ENCODE results near the gene CYTH4. TPM values are rescaled to one million over a fixed set of nuclear protein-coding genes. Genes with fewer than 3 reads are reported as not detected.

CYTH4 gene
- total RNA-seq, 1 donor from 2014 or later: not detected

DNA sequence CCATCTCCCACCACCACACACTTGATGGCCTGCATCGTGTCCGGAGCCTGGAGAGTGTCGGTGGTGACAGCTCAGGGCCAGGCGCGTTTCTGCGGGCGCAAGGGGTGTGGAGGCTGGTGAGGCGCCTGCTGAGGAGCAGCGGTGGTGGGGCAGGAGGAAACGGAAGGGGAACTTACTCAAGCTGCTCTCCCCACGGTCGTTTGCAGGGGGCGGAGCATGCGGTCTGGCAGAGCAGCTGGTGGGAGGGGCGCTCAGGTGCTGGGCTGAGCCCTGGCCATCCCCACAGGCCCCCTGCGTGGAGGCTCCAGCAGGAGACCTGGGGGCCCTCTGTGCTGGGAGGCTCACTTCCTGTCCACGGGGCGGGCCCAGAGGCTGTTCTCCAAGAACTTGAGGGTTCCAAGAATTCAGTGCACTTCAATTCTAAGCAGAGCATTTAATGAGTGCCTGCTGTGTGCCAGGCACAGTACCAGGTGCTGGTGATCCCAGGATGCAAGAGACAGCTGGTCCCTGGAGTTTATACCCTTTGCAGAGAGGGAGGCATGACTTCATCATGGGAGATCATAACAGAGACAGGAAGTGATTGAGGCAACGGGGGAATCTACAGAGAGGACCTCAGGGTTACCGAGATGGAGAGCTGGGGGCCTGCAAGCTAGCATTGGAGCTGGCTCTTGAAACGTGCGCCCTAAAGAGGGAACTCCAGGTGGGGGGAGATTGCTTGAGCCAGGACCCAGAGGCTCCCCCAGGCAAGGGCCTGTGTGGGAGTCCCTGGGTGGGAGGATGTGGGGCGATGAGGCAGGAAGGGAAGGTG, 38.0 kb upstream of the CYTH4 start, which contains the start of gene RAC2:
Gene RAC2, minus strand, starts transcription at position 156 of the 808 bp plus-strand sequence. Its CDS starts 121 bp downstream, at position 35.
- H3K9ac ChIP-seq: no peak within 1 kb of the TSS
- no peaks in the 10 kb centered on the region for H3K36me3 Mint-ChIP-seq
- TF ChIP-seq, protein P1, sequence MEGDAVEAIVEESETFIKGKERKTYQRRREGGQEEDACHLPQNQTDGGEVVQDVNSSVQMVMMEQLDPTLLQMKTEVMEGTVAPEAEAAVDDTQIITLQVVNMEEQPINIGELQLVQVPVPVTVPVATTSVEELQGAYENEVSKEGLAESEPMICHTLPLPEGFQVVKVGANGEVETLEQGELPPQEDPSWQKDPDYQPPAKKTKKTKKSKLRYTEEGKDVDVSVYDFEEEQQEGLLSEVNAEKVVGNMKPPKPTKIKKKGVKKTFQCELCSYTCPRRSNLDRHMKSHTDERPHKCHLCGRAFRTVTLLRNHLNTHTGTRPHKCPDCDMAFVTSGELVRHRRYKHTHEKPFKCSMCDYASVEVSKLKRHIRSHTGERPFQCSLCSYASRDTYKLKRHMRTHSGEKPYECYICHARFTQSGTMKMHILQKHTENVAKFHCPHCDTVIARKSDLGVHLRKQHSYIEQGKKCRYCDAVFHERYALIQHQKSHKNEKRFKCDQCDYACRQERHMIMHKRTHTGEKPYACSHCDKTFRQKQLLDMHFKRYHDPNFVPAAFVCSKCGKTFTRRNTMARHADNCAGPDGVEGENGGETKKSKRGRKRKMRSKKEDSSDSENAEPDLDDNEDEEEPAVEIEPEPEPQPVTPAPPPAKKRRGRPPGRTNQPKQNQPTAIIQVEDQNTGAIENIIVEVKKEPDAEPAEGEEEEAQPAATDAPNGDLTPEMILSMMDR (IDR thresholded peaks at IDR 0.05): no peak
- TF ChIP-seq EZH2phosphoT487 (IDR thresholded peaks at IDR 0.05): no peak
- no peak for TF ChIP-seq EZH2 (IDR thresholded peaks at IDR 0.05)

DNA sequence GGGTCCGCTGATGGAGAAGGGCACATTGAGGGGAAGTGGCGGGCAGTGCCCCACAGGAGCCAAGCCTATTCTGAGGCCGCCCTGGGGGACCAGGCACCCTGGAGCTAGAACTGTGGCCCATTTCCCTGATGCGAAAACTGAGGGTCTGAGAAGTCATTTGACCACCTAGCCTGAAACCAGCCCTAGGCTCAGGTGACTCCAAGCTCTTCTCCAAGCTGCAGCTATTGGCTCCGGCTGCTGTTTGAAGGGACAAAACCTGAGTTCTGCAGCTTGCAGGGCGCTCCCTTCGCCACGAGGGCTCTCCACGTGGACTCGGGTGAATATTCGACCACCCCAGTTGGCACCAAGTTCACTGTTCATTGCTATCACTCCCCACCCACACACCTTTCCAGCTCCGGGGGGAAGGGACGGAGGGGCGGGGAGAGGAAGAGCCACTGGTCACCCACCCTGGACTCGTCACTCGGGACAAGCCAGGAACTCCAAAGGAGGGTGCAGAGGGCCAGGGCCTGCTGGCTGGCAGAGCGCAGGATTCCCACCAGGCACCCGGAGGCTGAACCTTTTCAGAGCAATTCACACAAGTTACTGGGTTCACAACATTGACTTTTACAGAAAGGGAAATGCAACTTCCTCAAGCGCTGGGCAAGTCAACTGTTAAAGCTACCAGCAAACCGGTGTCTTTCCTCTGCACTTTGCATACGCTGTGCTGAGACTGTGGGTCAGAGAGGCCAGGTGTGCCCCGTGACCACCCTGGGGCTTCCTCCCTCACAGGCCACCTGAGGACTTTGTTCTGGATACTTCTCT, 37.2 kb upstream of the CYTH4 start:
- no peak overlapping the region for H2AFZ ChIP-seq (replicated peaks)
- peaks cover 3% of the 10 kb centered on the region for H3K4me1 ChIP-seq
- no peaks in the 10 kb centered on the region for H4K20me1 ChIP-seq (ENCODE audit: low read depth)
- peaks cover 7% of the 10 kb centered on the region for H3K27me3 Mint-ChIP-seq (ENCODE audit: insufficient read depth, low read depth)
- no peaks in the 10 kb centered on the region for H3F3A ChIP-seq (ENCODE audit: low read depth)
- no peak overlapping the region for H3K4me3 ChIP-seq
- no peak overlapping the region for H3K27ac Mint-ChIP-seq
- no peak overlapping the region for H3K27ac ChIP-seq
- TF ChIP-seq EZH2phosphoT487 (IDR thresholded peaks at IDR 0.05): no peak
- TF ChIP-seq, protein P1 (IDR thresholded peaks at IDR 0.05): no peak
- no peak for TF ChIP-seq EZH2 (IDR thresholded peaks at IDR 0.05)
- no peaks in the 10 kb centered on the region for H3K79me2 ChIP-seq (ENCODE audit: low read depth)
- no peaks in the 10 kb centered on the region for H3K9me3 Mint-ChIP-seq
- H3K4me2 ChIP-seq: no peak overlapping the region
- no peak for DNase-seq (ENCODE audit: low spot score)
- H3K4me3 Mint-ChIP-seq: no peak overlapping the region
- H3K36me3 ChIP-seq: no peaks in the 10 kb centered on the region
- no peaks in the 10 kb centered on the region for H3K36me3 Mint-ChIP-seq
- H3K27me3 ChIP-seq: no peaks in the 10 kb centered on the region
- H3K9me3 ChIP-seq (ENCODE audit: low read depth): no peaks in the 10 kb centered on the region
- peaks cover 11% of the 10 kb centered on the region for H3K4me1 Mint-ChIP-seq
- no peak overlapping the region for H3K9ac ChIP-seq

More for the DNA sequence above, 38.0 kb upstream of the CYTH4 start, which contains the start of gene RAC2:
- no peak within 1 kb of the TSS for H3K27ac ChIP-seq
- no peak within 1 kb of the TSS for H3K4me3 ChIP-seq
- Mint-ChIP-seq H3K4me1 (peaks cover 10% of the 10 kb centered on the region), H3K4me3 (no peak within 1 kb of the TSS), H3K27ac (no peak within 1 kb of the TSS), H3K9me3 (no peaks in the 10 kb centered on the region), H3K27me3 (ENCODE audit: insufficient read depth, low read depth) (peaks cover 7% of the 10 kb centered on the region)
- H3K36me3 ChIP-seq: no peaks in the 10 kb centered on the region
- no peaks in the 10 kb centered on the region for H3K79me2 ChIP-seq (ENCODE audit: low read depth)
- no peaks in the 10 kb centered on the region for H3F3A ChIP-seq (ENCODE audit: low read depth)
- H2AFZ ChIP-seq (replicated peaks): peak within 1 kb of the TSS; percentile 45
- H4K20me1 ChIP-seq (ENCODE audit: low read depth): no peaks in the 10 kb centered on the region
- peaks cover 3% of the 10 kb centered on the region for H3K4me1 ChIP-seq
- H3K27me3 ChIP-seq: no peaks in the 10 kb centered on the region
- peak within 1 kb of the TSS; percentile 43 for H3K4me2 ChIP-seq
- peak; percentile 47 for DNase-seq (ENCODE audit: low spot score)
- H3K9me3 ChIP-seq (ENCODE audit: low read depth): no peaks in the 10 kb centered on the region

DNA sequence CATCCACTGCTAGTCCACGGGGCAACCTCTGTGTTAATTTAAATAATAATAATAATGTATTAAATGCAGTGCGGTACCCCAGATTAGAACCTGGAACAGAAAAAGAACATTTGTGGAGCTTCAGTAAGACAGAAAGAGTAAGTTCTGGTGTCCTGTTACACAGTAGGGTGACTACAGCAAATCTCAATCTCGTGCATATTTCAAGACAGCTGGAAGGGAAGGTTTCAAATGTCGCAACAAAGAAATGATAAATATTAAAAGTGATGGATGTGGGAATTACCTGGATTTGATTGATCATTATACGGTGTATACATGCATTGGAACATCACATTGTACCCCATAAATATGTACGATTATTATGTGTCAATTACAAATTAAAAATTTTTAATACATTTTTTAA, 36.6 kb upstream of the CYTH4 start:
- Histone ChIP-seq H3K79me2 (ENCODE audit: low read depth) (no peaks in the 10 kb centered on the region), H3F3A (ENCODE audit: low read depth) (no peaks in the 10 kb centered on the region), H4K20me1 (ENCODE audit: low read depth) (no peaks in the 10 kb centered on the region), H3K27me3 (no peaks in the 10 kb centered on the region), H3K9ac (no peak overlapping the region), H3K36me3 (no peaks in the 10 kb centered on the region), H3K4me1 (peaks cover 3% of the 10 kb centered on the region), H3K27ac (no peak overlapping the region), H3K4me3 (no peak overlapping the region), H3K9me3 (ENCODE audit: low read depth) (no peaks in the 10 kb centered on the region), H2AFZ (replicated peaks) (no peak overlapping the region), H3K4me2 (no peak overlapping the region)
- Mint-ChIP-seq H3K4me1 (peaks cover 12% of the 10 kb centered on the region), H3K9me3 (no peaks in the 10 kb centered on the region), H3K27ac (no peak overlapping the region), H3K36me3 (no peaks in the 10 kb centered on the region), H3K27me3 (ENCODE audit: insufficient read depth, low read depth) (peaks cover 7% of the 10 kb centered on the region), H3K4me3 (no peak overlapping the region)
- DNase-seq (ENCODE audit: low spot score): no peak
- TF ChIP-seq EZH2 (IDR thresholded peaks at IDR 0.05) (no peak), EZH2phosphoT487 (IDR thresholded peaks at IDR 0.05) (no peak)
- TF ChIP-seq, protein P1 (IDR thresholded peaks at IDR 0.05): no peak

All from neural progenitor cell (in vitro differentiated cells).